ENCODE results near the gene PEA15. TPM values are rescaled to one million over a fixed set of nuclear protein-coding genes. Genes with fewer than 3 reads are reported as not detected.

Gene PEA15
- total and polyA plus RNA-seq, 2 donors (not counting 3 experiments of a cell fraction or from before 2014, with no cell fraction given) = 250 to 304 TPM

GRCh38 chr1:160206421-160207117 lies 1.4 kb downstream of the PEA15 start:
- POLR2A ChIA-PET = no interaction called here
- dilution Hi-C loops (cut with MboI; ENCODE audit: extremely low pct_ligation_motif_present, low sequenced_read_pairs) = no loop called here

More at GRCh38 chr1:160206421-160207117, 1.4 kb downstream of the PEA15 start:
- Histone ChIP-seq H2AFZ (ENCODE audit: low read depth, low read length) (no peak overlapping the region), H3K9ac (replicated peaks; ENCODE audit: extremely low read depth, insufficient read depth, low read length) (peak overlapping the region; percentile 91), H3K36me3 (ENCODE audit: control insufficient read depth in 2 of 2, extremely low read depth in 1 of 2, insufficient read depth in 2 of 2, low read length in 2 of 2) (peaks cover 7 to 11% of the 10 kb centered on the region in 2 experiments), H3K4me2 (ENCODE audit: insufficient read depth, low read length) (peak overlapping the region; percentile 77), H3K27me3 (ENCODE audit: control insufficient read depth in 2 of 2, insufficient read depth in 2 of 2, low read length in 2 of 2) (no peaks in the 10 kb centered on the region), H3K79me2 (ENCODE audit: control insufficient read depth, insufficient read depth, low read length) (peaks cover 61% of the 10 kb centered on the region), H4K20me1 (replicated peaks; ENCODE audit: control insufficient read depth, extremely low read depth, insufficient read depth, low read length) (no peaks in the 10 kb centered on the region), H3K27ac (ENCODE audit: insufficient read depth, low read depth, low read length) (peak overlapping the region; percentile 73), H3K4me1 (ENCODE audit: control insufficient read depth, extremely low read depth, insufficient read depth, low read length) (peaks cover 46% of the 10 kb centered on the region), H3K9me1 (replicated peaks; ENCODE audit: control insufficient read depth, extremely low read depth, insufficient read depth, low read length) (no peaks in the 10 kb centered on the region), H3K4me3 (replicated peaks in 1 of 3; ENCODE audit: insufficient read depth in 1 of 3, low read depth in 1 of 3, low read length in 3 of 3) (peak overlapping the region; percentile 55 to 81 (median 72)), H3K9me3 (replicated peaks; ENCODE audit: control insufficient read depth, insufficient read depth, low read length) (no peaks in the 10 kb centered on the region)
- CTCF ChIA-PET = interaction anchor here (1.8 to 13.4 kb wide), 4 partner anchors 13 to 85 kb away, joined by 7 to 183 read pairs (median 40); no protein-coding TSS in a partner anchor
- no TSS peak for BruUV-seq (replicated peaks)
- TF ChIP-seq FOS (IDR thresholded peaks at IDR 0.05; ENCODE audit: borderline replicate concordance, insufficient read depth, low read length) (peak; percentile 64), JUN (IDR thresholded peaks at IDR 0.05; ENCODE audit: borderline replicate concordance, insufficient read depth, insufficient read length, low read depth) (peak; percentile 32), EZH2 (IDR thresholded peaks at IDR 0.05; ENCODE audit: borderline replicate concordance, low read depth, low read length, severe bottlenecking) (no peak), MAX (IDR thresholded peaks at IDR 0.05; ENCODE audit: insufficient read depth, insufficient read length) (no peak), CTCF (IDR thresholded peaks at IDR 0.05; ENCODE audit: extremely low read depth in 1 of 2, insufficient read depth in 1 of 2, low read depth in 1 of 2, low read length in 2 of 2) (no peak), POLR2AphosphoS5 (IDR thresholded peaks at IDR 0.05; ENCODE audit: insufficient read depth, low read depth, low read length) (peak; percentile 16), MYC (IDR thresholded peaks at IDR 0.05; ENCODE audit: low read depth, low read length) (no peak), GATA2 (IDR thresholded peaks at IDR 0.05; ENCODE audit: insufficient read depth, insufficient read length, low read depth, low read length) (no peak), POLR2A (IDR thresholded peaks at IDR 0.05; ENCODE audit: low read depth, low read length) (no peak)
- FAIRE-seq (peak; percentile 90), DNase-seq (ENCODE audit: low read depth, low spot score) (peak; percentile 60)
- intact Hi-C loops (cut with micrococcal nuclease) = loop anchor here (1.0 to 5.0 kb wide), 4 partner anchors 13 to 136 kb away; partner anchors contain the start of genes COPA, NCSTN and PEX19

Data from endothelial cell of umbilical vein (primary cell).